ENCODE data around the gene LY6G5B. TPM values are rescaled to one million over a fixed set of nuclear protein-coding genes. Genes with fewer than 3 reads are reported as not detected.

The LY6G5B gene
- total RNA-seq, 6 experiments from 2014 or later, result 4.6 to 6.0 (median 5.3) TPM

DNA sequence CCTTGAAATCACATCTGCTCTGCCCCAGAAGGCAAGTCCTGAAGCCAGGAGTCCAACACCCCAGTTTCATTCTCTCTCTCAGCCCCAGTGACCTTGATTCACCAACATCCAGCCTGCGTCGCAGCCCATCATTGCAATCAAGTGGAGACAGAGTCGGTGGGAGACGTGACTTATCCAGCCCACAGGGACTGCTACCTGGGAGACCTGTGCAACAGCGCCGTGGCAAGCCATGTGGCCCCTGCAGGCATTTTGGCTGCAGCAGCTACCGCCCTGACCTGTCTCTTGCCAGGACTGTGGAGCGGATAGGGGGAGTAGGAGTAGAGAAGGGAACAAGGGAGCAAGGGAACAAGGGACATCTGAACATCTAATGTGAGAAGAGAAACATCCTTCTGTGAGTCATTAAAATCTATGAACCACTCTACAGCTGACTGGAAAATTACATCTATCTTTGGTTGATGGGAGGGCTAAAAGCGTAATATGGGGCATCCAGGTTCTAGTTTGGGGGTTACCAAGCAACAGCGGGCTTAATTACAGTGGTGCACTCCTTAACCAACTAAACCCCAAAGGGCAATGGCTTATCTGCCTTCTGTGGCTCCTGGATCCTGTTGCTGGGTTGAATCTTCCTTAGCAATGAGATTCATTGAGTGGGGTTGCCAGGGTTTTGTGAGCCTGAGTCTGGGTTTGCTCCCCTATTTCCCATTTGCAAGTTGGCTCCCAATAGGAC is 47.9 kb downstream of the LY6G5B start:
- DNase-seq, result no peak
- Mint-ChIP-seq H3K27me3 (ENCODE audit: insufficient read depth) (peaks cover 13% of the 10 kb centered on the region), H3K36me3 (ENCODE audit: low read depth) (no peaks in the 10 kb centered on the region), H3K27ac (no peak overlapping the region), H3K9me3 (no peaks in the 10 kb centered on the region), H3K4me1 (ENCODE audit: low read depth) (no peaks in the 10 kb centered on the region), H3K4me3 (no peak overlapping the region)
- TF ChIP-seq, protein P1, sequence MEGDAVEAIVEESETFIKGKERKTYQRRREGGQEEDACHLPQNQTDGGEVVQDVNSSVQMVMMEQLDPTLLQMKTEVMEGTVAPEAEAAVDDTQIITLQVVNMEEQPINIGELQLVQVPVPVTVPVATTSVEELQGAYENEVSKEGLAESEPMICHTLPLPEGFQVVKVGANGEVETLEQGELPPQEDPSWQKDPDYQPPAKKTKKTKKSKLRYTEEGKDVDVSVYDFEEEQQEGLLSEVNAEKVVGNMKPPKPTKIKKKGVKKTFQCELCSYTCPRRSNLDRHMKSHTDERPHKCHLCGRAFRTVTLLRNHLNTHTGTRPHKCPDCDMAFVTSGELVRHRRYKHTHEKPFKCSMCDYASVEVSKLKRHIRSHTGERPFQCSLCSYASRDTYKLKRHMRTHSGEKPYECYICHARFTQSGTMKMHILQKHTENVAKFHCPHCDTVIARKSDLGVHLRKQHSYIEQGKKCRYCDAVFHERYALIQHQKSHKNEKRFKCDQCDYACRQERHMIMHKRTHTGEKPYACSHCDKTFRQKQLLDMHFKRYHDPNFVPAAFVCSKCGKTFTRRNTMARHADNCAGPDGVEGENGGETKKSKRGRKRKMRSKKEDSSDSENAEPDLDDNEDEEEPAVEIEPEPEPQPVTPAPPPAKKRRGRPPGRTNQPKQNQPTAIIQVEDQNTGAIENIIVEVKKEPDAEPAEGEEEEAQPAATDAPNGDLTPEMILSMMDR (IDR thresholded peaks at IDR 0.05), result peak; percentile 7; the same call in 1 of the 2 replicates

- TF ChIP-seq, protein P1 (IDR thresholded peaks at IDR 0.05), result no peak
- Mint-ChIP-seq H3K36me3 (ENCODE audit: low read depth) (no peaks in the 10 kb centered on the region), H3K9me3 (no peaks in the 10 kb centered on the region), H3K27ac (no peak overlapping the region), H3K4me1 (ENCODE audit: low read depth) (no peaks in the 10 kb centered on the region), H3K4me3 (no peak overlapping the region), H3K27me3 (ENCODE audit: insufficient read depth) (peaks cover 11% of the 10 kb centered on the region)
- DNase-seq, result no peak
Measured at GRCh38 chr6:31718265-31718664, 48.5 kb downstream of the LY6G5B start.

GRCh38 chr6:31719001-31719400 is 49.2 kb downstream of the LY6G5B start:
- H3K9me3 Mint-ChIP-seq, result no peaks in the 10 kb centered on the region
- no peaks in the 10 kb centered on the region for H3K4me1 Mint-ChIP-seq (ENCODE audit: low read depth)
- TF ChIP-seq, protein P1 (IDR thresholded peaks at IDR 0.05), result no peak
- H3K27me3 Mint-ChIP-seq (ENCODE audit: insufficient read depth), result peaks cover 13% of the 10 kb centered on the region
- H3K4me3 Mint-ChIP-seq, result no peak overlapping the region
- DNase-seq, result no peak
- H3K36me3 Mint-ChIP-seq (ENCODE audit: low read depth), result no peaks in the 10 kb centered on the region
- no peak overlapping the region; the same call in 1 of the 2 replicates for H3K27ac Mint-ChIP-seq

- no peak overlapping the region for H3K27ac Mint-ChIP-seq
- TF ChIP-seq, protein P1 (IDR thresholded peaks at IDR 0.05), result no peak
- peaks cover 9% of the 10 kb centered on the region for H3K27me3 Mint-ChIP-seq (ENCODE audit: insufficient read depth)
- no peaks in the 10 kb centered on the region for H3K9me3 Mint-ChIP-seq
- no peak for DNase-seq
- H3K4me1 Mint-ChIP-seq (ENCODE audit: low read depth), result no peaks in the 10 kb centered on the region
- H3K4me3 Mint-ChIP-seq, result no peak overlapping the region
- no peaks in the 10 kb centered on the region for H3K36me3 Mint-ChIP-seq (ENCODE audit: low read depth)
Measured at GRCh38 chr6:31720196-31720770, 50.5 kb downstream of the LY6G5B start.

DNA sequence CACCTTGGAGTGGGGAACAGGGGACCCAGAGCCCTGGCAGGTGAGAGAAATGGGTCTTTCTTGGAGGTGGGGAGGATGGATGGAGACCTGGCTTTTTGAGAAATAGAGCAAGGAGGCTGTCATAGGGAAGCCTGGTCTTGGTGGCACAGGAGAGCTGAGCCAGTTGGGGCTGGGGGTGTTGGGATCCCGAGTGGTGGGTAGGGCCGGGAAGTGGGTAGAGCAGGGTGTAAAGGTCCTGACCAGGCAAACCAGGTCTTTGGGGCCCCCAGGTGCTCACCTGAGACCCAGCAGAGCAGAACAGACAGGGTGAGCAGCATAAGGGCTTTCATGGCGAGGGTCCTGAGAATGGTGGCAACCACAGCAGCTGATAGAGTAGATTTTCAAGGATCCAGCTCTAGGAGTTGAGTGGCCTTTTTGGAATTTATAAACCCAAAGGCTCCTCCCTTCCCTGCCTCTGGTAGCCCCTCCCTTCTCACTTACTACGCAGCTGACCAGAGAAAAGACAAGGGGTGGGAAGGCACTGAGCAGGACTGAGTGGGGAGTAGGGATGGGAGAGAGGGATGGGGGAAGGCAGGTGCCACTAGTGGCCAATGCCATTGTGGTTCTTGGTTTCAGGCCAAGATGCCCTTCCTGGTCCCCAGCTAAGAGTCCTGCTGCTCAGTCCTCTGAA is 51.7 kb downstream of the LY6G5B start, which contains the start of gene LY6G6C:
Gene LY6G6C (minus strand): TSS at position 396 of the 670 bp plus-strand sequence. CDS start 67 bp downstream, at position 329.
- Mint-ChIP-seq H3K27me3 (ENCODE audit: insufficient read depth) (peaks cover 10% of the 10 kb centered on the region), H3K4me3 (no peak within 1 kb of the TSS), H3K36me3 (ENCODE audit: low read depth) (peaks cover 1% of the 10 kb centered on the region), H3K9me3 (no peaks in the 10 kb centered on the region), H3K4me1 (ENCODE audit: low read depth) (no peaks in the 10 kb centered on the region), H3K27ac (no peak within 1 kb of the TSS)
- TF ChIP-seq, protein P1 (IDR thresholded peaks at IDR 0.05), result no peak
- DNase-seq, result no peak

Data from HFFc6 (cell line).